ENCODE measurements around the gene EMCN.
"Not testable (repeated sequence)": the region's sequence is repeated elsewhere in the genome, so short reads cannot be mapped to it uniquely, and the experiment has no call there.

Gene EMCN

GRCh38 chr4:100517864-100518341, at the start of gene EMCN:
Gene EMCN (minus strand): TSS chr4:100518022. CDS start chr4:100517914, 108 bp downstream.
- DNase-seq, result no peak

GRCh38 chr4:100566396-100566795, 48.6 kb upstream of the EMCN start:
- peak; percentile 44 for DNase-seq

GRCh38 chr4:100557306-100557705, 39.5 kb upstream of the EMCN start:
- no peak for DNase-seq

GRCh38 chr4:100555611-100556337, 38.0 kb upstream of the EMCN start:
- DNase-seq, result no peak

- peak; percentile 16 for DNase-seq
Measured at GRCh38 chr4:100548200-100548560, 30.4 kb upstream of the EMCN start.

GRCh38 chr4:100547541-100548199, 29.8 kb upstream of the EMCN start:
- no peak for DNase-seq

GRCh38 chr4:100545427-100545826, 27.6 kb upstream of the EMCN start:
- DNase-seq, result no peak

- no peak for DNase-seq
Measured at GRCh38 chr4:100540131-100540530, 22.3 kb upstream of the EMCN start.

- no peak for DNase-seq
Measured at GRCh38 chr4:100539706-100540105, 21.9 kb upstream of the EMCN start.

- no peak for DNase-seq
Measured at GRCh38 chr4:100533741-100534140, 15.9 kb upstream of the EMCN start.

GRCh38 chr4:100530161-100530560, 12.3 kb upstream of the EMCN start:
- DNase-seq, result not testable (repeated sequence)

- DNase-seq, result no peak
Measured at GRCh38 chr4:100525686-100526085, 7.9 kb upstream of the EMCN start.

GRCh38 chr4:100519205-100519604, 1.4 kb upstream of the EMCN start:
- DNase-seq, result no peak

GRCh38 chr4:100516225-100516624, 1.6 kb downstream of the EMCN start:
- DNase-seq, result no peak

GRCh38 chr4:100511896-100512295, 5.9 kb downstream of the EMCN start:
- DNase-seq, result no peak

- DNase-seq, result no peak
Measured at GRCh38 chr4:100510551-100510950, 7.3 kb downstream of the EMCN start.

- no peak for DNase-seq
Measured at GRCh38 chr4:100509386-100509785, 8.4 kb downstream of the EMCN start.

GRCh38 chr4:100508691-100509090, 9.1 kb downstream of the EMCN start:
- DNase-seq, result no peak

- DNase-seq, result no peak
Measured at GRCh38 chr4:100504086-100504874, 13.5 kb downstream of the EMCN start.

GRCh38 chr4:100497791-100498190, 20.0 kb downstream of the EMCN start:
- no peak for DNase-seq

- no peak for DNase-seq
Measured at GRCh38 chr4:100495074-100495473, 22.7 kb downstream of the EMCN start.

- DNase-seq, result no peak
Measured at GRCh38 chr4:100494166-100494565, 23.7 kb downstream of the EMCN start.

- DNase-seq, result no peak
Measured at GRCh38 chr4:100493756-100494155, 24.1 kb downstream of the EMCN start.

- DNase-seq, result no peak
Measured at GRCh38 chr4:100492129-100492528, 25.7 kb downstream of the EMCN start.

Data from MV-4-11 (cell line).